Ectodermal cell (in vitro differentiated cells): ENCODE results near the gene MUSK.
A peak's percentile ranks its signal among the peaks of the same experiment; 100 is the strongest.
"Not testable (repeated sequence)": the region's sequence is repeated elsewhere in the genome, so short reads cannot be mapped to it uniquely, and the experiment has no call there.

Source experiments
- H3K27ac ChIP-seq: 2 replicates; pipeline ENCODE4 v1.7.0; 2013; ENCODE audit warnings: mild to moderate bottlenecking, low read depth, low read length; ENCODE audit not compliant: insufficient read depth, poor library complexity, severe bottlenecking
- H3K27me3 ChIP-seq: 2 replicates; pipeline ENCODE4 v1.7.0; 2013; ENCODE audit warnings: mild to moderate bottlenecking, low read length; ENCODE audit not compliant: insufficient read depth, control insufficient read depth, poor library complexity, severe bottlenecking
- H3K36me3 ChIP-seq: one replicate; pipeline ENCODE4 v1.7.0; 2013; ENCODE audit warnings: low read length; ENCODE audit not compliant: control insufficient read depth, insufficient read depth
- H3K4me1 ChIP-seq: one replicate; pipeline ENCODE4 v1.7.0; 2013; ENCODE audit warnings: low read length; ENCODE audit not compliant: control insufficient read depth, insufficient read depth
- H3K4me3 ChIP-seq: 2 replicates; pipeline ENCODE4 v1.7.0; 2013; ENCODE audit warnings: low read depth, low read length, control low read depth; ENCODE audit not compliant: insufficient read depth
- H3K9me3 ChIP-seq: 2 replicates; pipeline ENCODE4 v1.7.0; 2013; ENCODE audit warnings: mild to moderate bottlenecking, low read length, moderate library complexity; ENCODE audit not compliant: control insufficient read depth
- WGBS, 2 experiments: methylation state at CpG; one replicate each; pipeline ENCODE4 v1.1.7; 2013; ENCODE audit warnings: missing lambda C conversion rate in 2 of 2; 5-methylcytosine and 5-hydroxymethylcytosine counted together

MUSK gene

DNA sequence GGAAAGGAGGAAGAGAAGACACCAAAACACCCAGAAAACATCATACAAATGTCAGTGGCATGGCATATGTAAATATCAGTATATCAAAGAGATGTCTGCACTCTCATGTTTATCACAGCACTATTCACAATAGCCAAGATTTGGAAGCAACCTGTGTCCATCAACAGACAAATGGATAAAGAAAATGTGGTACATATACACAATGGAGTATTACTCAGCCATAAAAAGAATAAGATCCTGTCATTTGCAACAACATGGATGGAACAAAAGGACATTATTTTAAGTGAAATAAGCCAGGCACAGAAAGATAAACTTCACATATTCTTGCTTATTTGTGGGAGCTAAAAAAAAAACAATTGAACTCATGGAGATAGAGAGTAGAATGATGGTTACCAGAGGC, 156.5 kb downstream of the MUSK start:
- H3K9me3 ChIP-seq, H3K4me3 ChIP-seq, H3K27me3 ChIP-seq, H3K36me3 ChIP-seq, H3K27ac ChIP-seq, H3K4me1 ChIP-seq: not testable (repeated sequence)

DNA sequence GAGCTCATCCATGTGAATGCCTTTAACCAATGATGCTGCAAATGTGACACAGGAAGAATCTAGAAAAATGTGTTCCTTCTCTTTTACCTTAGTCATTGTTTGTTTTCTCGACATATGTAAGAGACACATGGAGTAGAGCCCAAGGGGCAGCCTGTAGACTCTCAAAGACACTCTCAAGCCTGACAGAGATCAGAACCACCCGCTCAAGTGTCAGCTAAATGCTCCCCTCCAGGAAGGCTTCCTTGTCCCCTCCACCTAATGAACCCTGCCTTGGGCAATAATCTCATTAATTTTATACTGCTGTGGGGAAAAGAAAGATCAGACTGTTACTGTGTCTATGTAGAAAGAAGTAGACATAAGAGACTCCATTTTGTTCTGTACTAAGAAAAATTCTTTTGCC, 157.4 kb downstream of the MUSK start:
- no peak overlapping the region for H3K4me3 ChIP-seq
- H3K27ac ChIP-seq, result no peak overlapping the region
- H3K9me3 ChIP-seq, result no peaks in the 10 kb centered on the region
- 83 to 87% methylated on average over 2 of the region's 2 CpGs for WGBS, 2 experiments
- H3K4me1 ChIP-seq, result no peaks in the 10 kb centered on the region
- H3K36me3 ChIP-seq, result no peaks in the 10 kb centered on the region
- H3K27me3 ChIP-seq, result no peaks in the 10 kb centered on the region

DNA sequence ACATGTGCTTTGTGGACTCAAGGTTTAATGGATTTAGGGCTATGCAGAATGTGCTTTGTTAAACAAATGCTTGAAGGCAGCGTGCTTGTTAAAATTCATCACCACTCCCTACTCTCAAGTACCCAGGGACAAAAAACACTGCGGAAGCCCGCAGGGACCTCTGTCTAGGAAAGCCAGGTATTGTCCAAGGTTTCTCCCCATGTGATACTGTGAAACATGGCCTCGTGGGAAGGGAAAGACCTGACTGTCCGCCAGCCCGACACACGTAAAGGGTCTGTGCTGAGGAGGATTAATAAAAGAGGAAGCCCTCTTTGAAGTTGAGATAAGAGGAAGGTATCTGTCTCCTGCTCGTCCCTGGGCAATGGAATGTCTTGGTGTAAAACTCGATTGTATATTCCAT, 157.8 kb downstream of the MUSK start:
- not testable (repeated sequence) for H3K9me3 ChIP-seq, H3K36me3 ChIP-seq, H3K27ac ChIP-seq, H3K27me3 ChIP-seq, H3K4me3 ChIP-seq, H3K4me1 ChIP-seq
- WGBS, 2 experiments, result 75 to 82% methylated on average over 8 to 9 of the region's 9 CpGs

DNA sequence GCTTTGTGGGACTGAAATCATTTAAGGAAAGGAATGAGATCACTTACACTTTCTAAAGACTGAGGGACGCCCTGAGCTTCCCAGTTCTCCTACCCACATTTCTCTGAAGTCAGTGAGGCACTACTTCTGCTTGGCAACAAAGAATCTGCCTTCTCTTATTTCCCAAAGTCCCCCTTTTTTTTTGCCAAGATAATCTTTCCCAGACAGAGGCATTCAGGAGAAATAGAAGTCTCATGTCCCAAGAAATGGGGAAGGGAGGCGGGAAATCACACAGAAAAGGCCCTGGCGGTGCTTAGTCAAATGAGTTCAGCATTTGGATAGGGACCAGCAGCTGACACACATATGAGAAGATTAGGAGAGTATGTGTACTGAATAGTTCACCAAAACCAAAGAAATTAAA, 159.7 kb downstream of the MUSK start:
- H3K4me3 ChIP-seq, result no peak overlapping the region
- H3K36me3 ChIP-seq, result no peaks in the 10 kb centered on the region
- no peak overlapping the region for H3K27ac ChIP-seq
- H3K4me1 ChIP-seq, result no peaks in the 10 kb centered on the region
- no peaks in the 10 kb centered on the region for H3K27me3 ChIP-seq
- whole genome bisulfite sequencing, 2 experiments, result 86 to 93% methylated on average over 3 of the region's 3 CpGs
- no peaks in the 10 kb centered on the region for H3K9me3 ChIP-seq

DNA sequence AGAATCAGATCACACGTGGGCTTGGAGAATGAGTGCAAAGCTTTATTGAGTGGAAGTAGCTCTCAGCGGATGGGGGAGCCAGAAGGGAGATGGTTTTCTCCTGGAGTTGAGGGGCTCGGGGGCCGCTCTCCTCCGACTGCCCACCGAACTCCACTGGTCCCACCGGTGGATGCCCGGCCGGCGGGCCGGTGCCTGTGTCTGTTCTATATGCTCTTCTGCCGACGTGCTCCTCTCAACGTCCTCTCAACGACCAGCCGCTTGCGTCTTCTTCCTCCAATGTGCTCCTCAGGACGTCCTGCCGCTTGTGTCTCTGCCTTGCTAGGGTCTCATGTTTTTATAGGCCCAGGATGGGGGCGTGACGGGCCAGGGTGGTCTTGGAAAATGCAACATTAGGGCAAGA, 161.9 kb downstream of the MUSK start:
- no peaks in the 10 kb centered on the region for H3K36me3 ChIP-seq
- peaks cover 2% of the 10 kb centered on the region for H3K4me1 ChIP-seq
- no peaks in the 10 kb centered on the region for H3K27me3 ChIP-seq
- H3K9me3 ChIP-seq, result no peaks in the 10 kb centered on the region
- H3K4me3 ChIP-seq, result no peak overlapping the region
- 96% methylated on average over 21 of the region's 21 CpGs for WGBS, 2 experiments
- no peak overlapping the region for H3K27ac ChIP-seq

DNA sequence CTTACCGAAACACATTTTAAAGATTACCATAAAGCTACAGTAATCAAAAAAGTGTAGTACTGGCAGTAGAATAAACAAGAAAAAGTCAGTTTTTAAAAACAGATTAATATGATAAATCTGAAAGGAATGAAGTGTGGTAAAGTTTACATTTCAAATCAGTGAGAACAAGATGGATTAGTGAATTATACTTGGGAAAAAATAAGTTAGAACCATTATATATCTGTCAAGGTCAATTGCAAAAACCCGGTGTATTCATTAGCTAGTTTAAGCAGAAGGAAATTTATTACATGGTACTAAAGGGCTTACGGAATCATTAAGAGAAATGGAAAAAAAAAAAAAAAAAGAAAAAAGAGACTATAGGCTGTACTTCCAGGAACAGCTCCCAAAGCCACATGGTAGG, 164.3 kb downstream of the MUSK start:
- WGBS, 2 experiments, result 97 to 100% methylated on average over 2 to 3 of the region's 3 CpGs

DNA sequence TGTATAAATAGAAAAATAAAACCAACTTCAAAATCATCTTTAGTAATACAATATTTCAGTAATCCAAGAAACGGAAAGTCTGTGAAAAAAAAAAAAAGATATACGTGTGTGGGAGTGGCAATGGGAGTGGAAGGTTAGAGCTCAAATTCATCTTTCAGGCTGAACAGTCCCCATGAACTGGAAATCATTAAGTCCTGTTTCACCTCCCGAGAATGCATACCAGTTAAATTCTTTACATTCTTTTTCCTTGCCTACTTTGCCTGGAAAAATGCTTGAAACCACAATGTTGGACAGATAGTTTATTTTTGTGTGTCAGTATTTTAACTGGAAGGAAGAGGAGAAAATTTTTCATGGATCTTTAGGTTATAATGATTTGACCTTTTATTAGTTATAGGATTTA, 166.8 kb downstream of the MUSK start:
- Histone ChIP-seq H3K36me3 (no peaks in the 10 kb centered on the region), H3K9me3 (no peaks in the 10 kb centered on the region), H3K27me3 (no peaks in the 10 kb centered on the region), H3K4me1 (peaks cover 5% of the 10 kb centered on the region), H3K27ac (peak overlapping the region; percentile 21), H3K4me3 (no peak overlapping the region)
- WGBS, 2 experiments, result 70 to 89% methylated on average over 1 to 2 of the region's 3 CpGs

More for the DNA sequence above, 164.3 kb downstream of the MUSK start:
- H3K36me3 ChIP-seq, result no peaks in the 10 kb centered on the region
- no peak overlapping the region for H3K27ac ChIP-seq
- no peak overlapping the region for H3K4me3 ChIP-seq
- no peaks in the 10 kb centered on the region for H3K9me3 ChIP-seq
- no peaks in the 10 kb centered on the region for H3K27me3 ChIP-seq
- H3K4me1 ChIP-seq, result peaks cover 5% of the 10 kb centered on the region

DNA sequence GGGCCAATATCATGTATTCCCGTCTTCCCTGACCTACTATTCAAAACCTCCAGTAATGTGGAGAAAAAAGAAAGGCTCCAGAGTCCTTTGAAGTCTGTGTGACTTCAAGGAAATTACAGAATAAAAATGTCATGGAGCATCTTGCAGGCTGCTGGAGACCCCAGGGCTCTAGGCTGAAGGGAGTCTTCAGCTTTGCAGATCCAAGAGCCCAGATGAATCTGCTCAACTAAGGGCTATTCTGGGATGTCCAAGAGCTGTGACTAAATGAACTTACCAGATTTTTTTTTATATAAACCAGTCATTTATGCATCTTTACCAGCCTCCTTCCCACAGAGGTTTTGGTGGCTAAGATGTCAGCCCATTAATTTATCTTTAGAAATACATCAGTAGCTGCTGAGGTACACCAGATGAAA, 167.3 kb downstream of the MUSK start:
- Histone ChIP-seq H3K27me3 (no peaks in the 10 kb centered on the region), H3K9me3 (no peaks in the 10 kb centered on the region), H3K27ac (peak overlapping the region; percentile 21), H3K4me1 (peaks cover 5% of the 10 kb centered on the region), H3K4me3 (no peak overlapping the region), H3K36me3 (no peaks in the 10 kb centered on the region)
- WGBS, 2 experiments, result 96% methylated on average over 1 of the region's 1 CpG; no CpG with 5 or more reads in 1 of the 2 experiments

DNA sequence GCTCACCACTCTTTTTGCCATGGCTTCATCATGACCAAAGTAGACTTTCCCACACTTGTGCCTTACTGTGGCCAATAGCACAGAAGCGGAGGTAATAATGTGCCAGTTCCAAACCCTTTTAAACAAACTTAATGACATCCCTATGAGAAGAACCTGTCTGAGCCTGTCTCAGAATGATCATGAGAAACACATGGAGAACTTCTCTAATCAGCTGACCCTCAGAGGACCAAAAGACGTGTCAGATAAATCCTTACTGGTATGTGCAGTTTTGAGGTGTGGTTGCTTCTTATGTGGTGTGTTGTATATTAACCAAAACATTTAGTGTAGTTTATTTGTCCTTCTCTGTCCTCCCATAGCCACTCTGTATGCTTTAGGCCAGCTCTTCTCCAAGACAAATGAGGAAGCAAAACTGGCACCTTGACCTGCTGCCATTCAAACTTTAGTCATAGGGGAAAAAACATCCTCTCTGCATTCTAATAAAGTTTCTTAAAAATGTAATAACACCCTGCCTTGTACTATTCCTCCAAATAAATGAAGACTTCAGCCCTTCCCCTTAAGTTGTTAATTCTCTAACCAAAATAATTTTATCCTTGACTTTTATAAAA, 168.9 kb downstream of the MUSK start:
- WGBS, 2 experiments, result 95 to 97% methylated on average over 2 of the region's 2 CpGs

DNA sequence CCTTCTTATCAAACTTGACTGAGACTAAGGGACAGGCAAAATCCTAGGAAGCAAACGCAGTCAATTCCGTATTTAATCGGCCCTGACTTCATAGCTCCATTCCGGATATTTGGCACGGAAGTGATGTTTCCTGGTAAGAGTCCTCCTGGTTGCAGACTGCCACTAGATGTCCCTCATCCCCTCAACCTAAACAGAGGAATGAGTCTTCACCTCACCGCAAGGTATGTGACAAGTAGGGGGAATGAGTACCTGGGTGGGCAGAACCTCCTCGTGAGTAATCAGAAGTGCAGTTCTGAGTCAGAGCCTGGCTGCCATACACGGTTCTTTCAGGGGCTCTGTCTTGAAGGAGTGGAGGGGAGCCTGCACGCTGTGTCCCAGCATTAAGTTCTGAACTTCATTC, 173.6 kb downstream of the MUSK start:
- Histone ChIP-seq H3K36me3 (no peaks in the 10 kb centered on the region), H3K9me3 (no peaks in the 10 kb centered on the region), H3K4me1 (no peaks in the 10 kb centered on the region), H3K27ac (no peak overlapping the region), H3K27me3 (no peaks in the 10 kb centered on the region), H3K4me3 (no peak overlapping the region)
- 88 to 91% methylated on average over 9 of the region's 9 CpGs for WGBS, 2 experiments

More for the DNA sequence above, 168.9 kb downstream of the MUSK start:
- no peak overlapping the region for H3K4me3 ChIP-seq
- no peak overlapping the region for H3K27ac ChIP-seq
- no peaks in the 10 kb centered on the region for H3K27me3 ChIP-seq
- peaks cover 5% of the 10 kb centered on the region for H3K4me1 ChIP-seq
- H3K36me3 ChIP-seq, result no peaks in the 10 kb centered on the region
- H3K9me3 ChIP-seq, result no peaks in the 10 kb centered on the region

DNA sequence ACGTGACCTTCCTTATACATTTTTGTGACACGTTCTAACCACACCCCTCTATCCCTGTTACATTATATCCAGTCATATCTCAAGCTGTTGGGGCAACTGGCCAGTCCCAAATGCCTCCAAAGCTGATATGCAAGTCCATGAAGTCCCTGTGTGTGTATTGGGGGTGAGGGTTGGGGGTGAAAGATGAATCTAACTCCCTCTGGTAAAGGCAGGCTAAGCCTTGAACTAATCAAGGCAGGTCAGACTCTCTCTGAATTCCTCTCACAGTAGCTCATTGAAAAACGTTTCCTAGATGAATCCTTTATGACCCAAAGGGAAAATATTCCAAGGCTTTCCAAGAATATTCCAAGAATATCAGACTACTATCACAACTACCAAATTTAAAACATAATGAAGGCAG, 174.4 kb downstream of the MUSK start:
- 83 to 89% methylated on average over 3 of the region's 3 CpGs for WGBS, 2 experiments
- Histone ChIP-seq H3K4me1 (no peaks in the 10 kb centered on the region), H3K27me3 (no peaks in the 10 kb centered on the region), H3K36me3 (no peaks in the 10 kb centered on the region), H3K9me3 (no peaks in the 10 kb centered on the region), H3K4me3 (no peak overlapping the region), H3K27ac (no peak overlapping the region)
